OCI-LY7 (cell line): ENCODE measurements around the gene GRM1. TPM values are rescaled to one million over a fixed set of nuclear protein-coding genes. Genes with fewer than 3 reads are reported as not detected.

ENCODE experiments used
- BruUV-seq: library from RNA; stranded (reverse); fragments of 400-500 nt; replicated peaks from 2 replicates; lab custom pipeline; 2021; lab: Mats Ljungman, UMichigan
- CTCF ChIA-PET: fragments of 300-600 bp; sonication (Branson Sonifier 250); formaldehyde crosslinking; loops from one replicate; lab custom pipeline; 2022; ENCODE audit warnings: antibody characterized with exemption; ENCODE audit not compliant: unreplicated experiment; lab: Charles Lee
- POLR2A ChIA-PET: fragments of 300-600 bp; sonication (Branson Sonifier 250); formaldehyde crosslinking; loops from one replicate; lab custom pipeline; 2022; ENCODE audit warnings: antibody characterized with exemption; lab: Charles Lee
- DNase-seq: peaks from one replicate; pipeline ENCODE4 v3.0.0-alpha.2; 2015; ENCODE audit warnings: low spot score
- H2AFZ ChIP-seq: fragments of 200-600 bp; sonication (generic), shearing (Covaris generic); 2 replicates; pipeline ENCODE4 v1.6.1; 2014; ENCODE audit warnings: mild to moderate bottlenecking, antibody characterized with exemption, low read length, moderate library complexity
- H3K27ac ChIP-seq: fragments of 200-600 bp; sonication (generic); 2 replicates; pipeline ENCODE4 v1.5.1; 2014; ENCODE audit warnings: mixed run types, low read depth, mild to moderate bottlenecking, moderate library complexity, low read length, inconsistent platforms; ENCODE audit not compliant: poor library complexity, severe bottlenecking
- H3K36me3 ChIP-seq: fragments of 200-600 bp; sonication (generic); 2 replicates; pipeline ENCODE4 v1.6.1; 2014; ENCODE audit warnings: mild to moderate bottlenecking, antibody characterized with exemption, low read length, moderate library complexity, mixed read lengths; ENCODE audit not compliant: insufficient read depth
- H3K4me1 ChIP-seq: fragments of 200-600 bp; sonication (generic); 2 replicates; pipeline ENCODE4 v1.5.1; 2014; ENCODE audit warnings: mild to moderate bottlenecking, low read length; ENCODE audit not compliant: insufficient read depth, poor library complexity, severe bottlenecking
- H3K4me2 ChIP-seq: fragments of 200-600 bp; sonication (generic); 2 replicates; pipeline ENCODE4 v1.6.1; 2014; ENCODE audit warnings: mild to moderate bottlenecking, low read length
- H3K4me3 ChIP-seq: fragments of 200-600 bp; sonication (generic); 2 replicates; pipeline ENCODE4 v1.5.1; 2014; ENCODE audit warnings: mild to moderate bottlenecking, low read depth, low read length; ENCODE audit not compliant: poor library complexity, severe bottlenecking
- H3K79me2 ChIP-seq: fragments of 200-600 bp; sonication (generic); 2 replicates; pipeline ENCODE4 v1.6.1; 2016; ENCODE audit warnings: low read depth, mild to moderate bottlenecking, low read length, moderate library complexity, mixed read lengths; ENCODE audit not compliant: insufficient read depth
- H3K9me2 ChIP-seq: fragments of 200-600 bp; sonication (generic); 2 replicates; pipeline ENCODE4 v1.6.1; 2016; ENCODE audit warnings: mild to moderate bottlenecking, low read length, mixed read lengths; ENCODE audit not compliant: insufficient read depth
- H3K9me3 ChIP-seq: fragments of 200-600 bp; sonication (generic); 2 replicates; pipeline ENCODE4 v1.6.1; 2014; ENCODE audit warnings: mild to moderate bottlenecking, mixed run types, low read length, mixed read lengths
- H4K20me1 ChIP-seq: fragments of 200-600 bp; sonication (generic); 2 replicates; pipeline ENCODE4 v1.6.1; 2014; ENCODE audit warnings: mild to moderate bottlenecking, antibody characterized with exemption, low read length, moderate library complexity, mixed read lengths; ENCODE audit not compliant: insufficient read depth
- EZH2phosphoT487 ChIP-seq: fragments of 200-600 bp; sonication (generic); IDR thresholded peaks from 2 replicates; pipeline ENCODE4 v1.6.1; 2018; ENCODE audit warnings: low read depth, borderline replicate concordance, mild to moderate bottlenecking, mixed run types, antibody characterized with exemption, low read length, moderate library complexity, mixed read lengths
- intact Hi-C: fragments of 100-400 bp; cut with micrococcal nuclease; formaldehyde crosslinking; loops from one replicate; pipeline ENCODE4 v1.10.0; 2022; ENCODE audit not compliant: unreplicated experiment
- total RNA-seq, 2 experiments: library from RNA; depleted of rRNA in 1 of 2; stranded (reverse); fragments of >200 nt in 1 of 2; shearing (Covaris generic) in 1 of 2; gene quantifications; 2 replicates each; pipeline ENCODE4 v1.2.3, GENCODE V29; 2014 to 2022
- TF ChIP-seq, protein P1 (sequence below): fragments of 200-600 bp; sonication (generic); conservative IDR thresholded peaks from 2 replicates; pipeline ENCODE4 v1.5.1; 2014; ENCODE audit warnings: mild to moderate bottlenecking, antibody characterized with exemption, low read length, moderate library complexity, mixed read lengths

The GRM1 gene
- total RNA-seq, 2 experiments from 2014 or later = not detected

DNA sequence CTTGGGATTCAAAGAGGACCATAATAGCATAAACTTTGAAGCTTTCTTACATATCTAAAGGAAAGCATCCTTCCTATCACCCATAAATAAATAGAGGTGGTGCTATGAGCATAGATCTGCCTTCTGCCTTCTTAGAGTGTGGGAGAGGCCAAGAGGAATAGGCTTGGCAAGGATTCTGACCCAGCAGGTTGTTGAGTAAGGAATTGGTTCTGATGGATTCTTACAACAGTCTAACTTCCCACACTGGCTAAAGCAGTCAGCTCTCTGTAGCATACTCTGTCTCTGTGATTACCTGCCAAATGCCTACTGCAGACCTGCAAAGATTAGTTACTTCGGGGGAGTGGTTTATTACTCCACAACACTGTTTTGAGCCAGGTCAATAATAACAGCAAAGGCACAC lies 316.7 kb downstream of the GRM1 start:
- no TSS peak for BruUV-seq
- Histone ChIP-seq H4K20me1 (no peaks in the 10 kb centered on the region), H3K9me2 (no peaks in the 10 kb centered on the region), H3K36me3 (no peaks in the 10 kb centered on the region), H3K27ac (no peak overlapping the region), H3K4me1 (no peaks in the 10 kb centered on the region), H3K4me3 (no peak overlapping the region), H3K79me2 (no peaks in the 10 kb centered on the region), H3K4me2 (no peak overlapping the region), H2AFZ (no peak overlapping the region), H3K9me3 (no peaks in the 10 kb centered on the region)
- DNase-seq = no peak
- POLR2A ChIA-PET = no interaction called here
- intact Hi-C loops = no loop called here
- CTCF ChIA-PET = no interaction called here
- TF ChIP-seq, protein P1, sequence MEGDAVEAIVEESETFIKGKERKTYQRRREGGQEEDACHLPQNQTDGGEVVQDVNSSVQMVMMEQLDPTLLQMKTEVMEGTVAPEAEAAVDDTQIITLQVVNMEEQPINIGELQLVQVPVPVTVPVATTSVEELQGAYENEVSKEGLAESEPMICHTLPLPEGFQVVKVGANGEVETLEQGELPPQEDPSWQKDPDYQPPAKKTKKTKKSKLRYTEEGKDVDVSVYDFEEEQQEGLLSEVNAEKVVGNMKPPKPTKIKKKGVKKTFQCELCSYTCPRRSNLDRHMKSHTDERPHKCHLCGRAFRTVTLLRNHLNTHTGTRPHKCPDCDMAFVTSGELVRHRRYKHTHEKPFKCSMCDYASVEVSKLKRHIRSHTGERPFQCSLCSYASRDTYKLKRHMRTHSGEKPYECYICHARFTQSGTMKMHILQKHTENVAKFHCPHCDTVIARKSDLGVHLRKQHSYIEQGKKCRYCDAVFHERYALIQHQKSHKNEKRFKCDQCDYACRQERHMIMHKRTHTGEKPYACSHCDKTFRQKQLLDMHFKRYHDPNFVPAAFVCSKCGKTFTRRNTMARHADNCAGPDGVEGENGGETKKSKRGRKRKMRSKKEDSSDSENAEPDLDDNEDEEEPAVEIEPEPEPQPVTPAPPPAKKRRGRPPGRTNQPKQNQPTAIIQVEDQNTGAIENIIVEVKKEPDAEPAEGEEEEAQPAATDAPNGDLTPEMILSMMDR = no peak
- no peak for TF ChIP-seq EZH2phosphoT487

DNA sequence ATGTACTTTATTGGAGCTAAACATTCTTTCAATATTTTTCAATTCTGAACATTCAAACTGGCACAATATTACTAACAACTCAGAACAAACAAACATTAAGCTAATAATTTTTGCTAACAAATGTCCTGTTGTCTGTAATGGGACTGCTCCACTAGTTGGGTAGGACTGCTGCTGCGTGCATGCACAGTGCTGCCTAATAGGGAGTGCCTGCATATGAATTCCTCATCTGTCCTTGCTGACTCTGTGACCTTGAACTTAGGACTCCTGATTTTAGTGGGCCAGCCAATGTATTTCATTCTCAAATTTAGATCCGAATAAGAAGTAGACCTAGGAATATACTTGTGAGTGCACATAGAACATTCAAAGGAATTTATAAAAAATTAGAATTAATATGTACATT lies 318.2 kb downstream of the GRM1 start:
- Histone ChIP-seq H3K36me3 (no peaks in the 10 kb centered on the region), H4K20me1 (no peaks in the 10 kb centered on the region), H3K4me1 (no peaks in the 10 kb centered on the region), H3K9me2 (no peaks in the 10 kb centered on the region), H2AFZ (no peak overlapping the region), H3K9me3 (no peaks in the 10 kb centered on the region), H3K4me2 (no peak overlapping the region), H3K4me3 (no peak overlapping the region), H3K79me2 (no peaks in the 10 kb centered on the region), H3K27ac (no peak overlapping the region)
- intact Hi-C loops = no loop called here
- ChIA-PET POLR2A (no interaction called here), CTCF (no interaction called here)
- no TSS peak for BruUV-seq
- DNase-seq = no peak
- TF ChIP-seq, protein P1 = no peak
- TF ChIP-seq EZH2phosphoT487 = no peak

DNA sequence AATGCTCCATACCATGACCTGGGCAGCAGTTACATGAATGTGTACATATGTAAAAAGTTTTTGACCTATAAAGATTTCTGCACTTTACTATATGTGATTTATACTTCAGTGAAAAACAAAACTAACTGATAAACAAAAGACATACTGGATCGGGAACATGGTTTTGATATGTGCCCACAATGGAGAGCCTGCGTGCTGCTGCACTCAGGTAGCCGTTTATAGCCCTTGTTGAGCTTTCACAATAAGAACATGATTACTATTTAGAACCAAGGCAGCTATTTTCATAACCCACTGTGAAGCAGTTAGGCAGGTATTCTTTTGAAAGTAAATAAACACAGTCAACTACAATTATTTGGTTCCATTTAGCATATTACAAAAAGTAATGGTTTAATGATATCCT lies 318.8 kb downstream of the GRM1 start:
- ChIA-PET CTCF (no interaction called here), POLR2A (no interaction called here)
- Histone ChIP-seq H3K27ac (no peak overlapping the region), H4K20me1 (no peaks in the 10 kb centered on the region), H3K4me2 (no peak overlapping the region), H3K36me3 (no peaks in the 10 kb centered on the region), H3K4me3 (no peak overlapping the region), H3K79me2 (no peaks in the 10 kb centered on the region), H3K9me3 (no peaks in the 10 kb centered on the region), H3K9me2 (no peaks in the 10 kb centered on the region), H3K4me1 (no peaks in the 10 kb centered on the region), H2AFZ (no peak overlapping the region)
- BruUV-seq = no TSS peak
- intact Hi-C loops = no loop called here
- TF ChIP-seq EZH2phosphoT487 = no peak
- TF ChIP-seq, protein P1 = no peak
- DNase-seq = no peak
